Head of caudate nucleus (tissue), 42 donors: ENCODE data around the gene SSU72.
"Not testable (repeated sequence)": the region's sequence is repeated elsewhere in the genome, so short reads cannot be mapped to it uniquely, and the experiment has no call there.

Source experiments
- DNase-seq, 42 donors: peaks; one replicate each; pipeline versions ENCODE4 v3.0.0 to v3.0.0-alpha.2; 2020 to 2021; ENCODE audit warnings: mixed read lengths in 7 of 42
- intact Hi-C: fragments of 100-400 bp; cut with DNase I; formaldehyde crosslinking; loops from one replicate; pipeline ENCODE4 v1.15.0; 2022

Gene SSU72

GRCh38 chr1:1536938-1537546 is 37.6 kb downstream of the SSU72 start:
- DNase-seq, result no peak
- intact Hi-C loops, result no loop called here

GRCh38 chr1:1536019-1536937 is 38.4 kb downstream of the SSU72 start:
- intact Hi-C loops, result no loop called here
- peak; percentile 40 to 90 (median 70) for DNase-seq

DNA sequence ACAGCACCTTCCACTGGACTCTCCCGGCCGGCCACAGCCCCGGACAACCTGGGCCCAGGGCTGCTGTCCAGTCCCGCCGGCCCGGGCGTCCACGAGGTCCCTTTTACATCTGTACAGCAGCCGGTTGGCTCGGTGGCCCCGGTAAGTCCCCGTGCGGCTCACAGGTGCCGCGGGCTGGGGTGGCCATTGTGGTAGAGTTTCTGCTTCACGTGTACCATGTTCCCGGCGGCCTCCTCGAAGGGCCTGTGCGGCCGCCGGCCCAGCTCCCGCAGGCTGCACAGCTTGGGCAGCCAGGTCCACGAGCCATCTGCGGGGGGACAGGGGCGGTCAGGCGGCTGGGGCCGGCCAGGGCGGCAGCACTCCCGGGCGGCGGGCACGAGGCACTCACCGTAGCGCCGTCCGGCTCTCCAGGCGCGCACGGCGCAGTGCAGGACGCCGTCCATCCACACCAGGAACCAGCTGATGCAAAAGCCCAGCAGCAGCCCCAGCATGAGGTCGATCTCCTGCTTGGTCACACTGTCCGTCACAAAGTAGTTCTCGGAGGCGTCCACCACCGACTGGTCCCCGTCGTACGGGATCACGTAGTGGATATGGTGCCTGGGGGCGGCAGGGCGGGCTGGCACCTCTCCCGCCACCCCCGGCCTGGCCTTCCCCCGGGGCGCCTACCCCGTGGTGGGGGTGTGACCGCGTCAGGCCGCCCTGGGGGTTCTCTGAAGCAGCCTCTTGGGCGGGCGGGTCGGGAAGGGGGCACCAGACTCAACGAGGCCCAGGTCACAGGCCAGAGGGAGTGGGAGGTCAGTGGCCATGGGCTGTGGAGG is 39.3 kb downstream of the SSU72 start:
- DNase-seq, result no peak
- intact Hi-C loops, result no loop called here

GRCh38 chr1:1534401-1535154 is 40.1 kb downstream of the SSU72 start:
- DNase-seq, result no peak
- intact Hi-C loops, result no loop called here

DNA sequence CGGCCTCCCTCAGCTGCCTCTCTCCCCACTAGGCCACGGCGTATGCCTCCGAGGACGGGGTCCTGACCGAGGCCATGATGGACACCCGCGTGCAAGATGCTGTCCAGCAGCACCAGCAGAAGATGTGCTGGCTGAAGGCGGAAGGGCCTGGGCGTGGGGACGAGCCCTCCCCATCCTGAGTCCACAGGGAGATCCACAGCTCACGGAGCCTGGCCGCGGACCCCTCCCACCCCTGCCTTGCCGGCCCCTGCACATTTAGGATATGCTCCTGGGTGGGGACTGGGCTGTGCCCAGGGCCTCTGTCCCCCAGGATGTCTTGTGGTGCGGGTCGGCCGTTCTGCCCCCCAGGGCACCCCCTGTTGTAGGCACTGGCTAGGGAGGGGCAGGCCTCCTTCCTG is 40.8 kb downstream of the SSU72 start:
- DNase-seq, intact Hi-C loops: not testable (repeated sequence)

GRCh38 chr1:1533176-1533893 is 41.3 kb downstream of the SSU72 start:
- intact Hi-C loops, DNase-seq: not testable (repeated sequence)

- intact Hi-C loops, result no loop called here
Measured at GRCh38 chr1:1531947-1532346, 42.7 kb downstream of the SSU72 start.

DNA sequence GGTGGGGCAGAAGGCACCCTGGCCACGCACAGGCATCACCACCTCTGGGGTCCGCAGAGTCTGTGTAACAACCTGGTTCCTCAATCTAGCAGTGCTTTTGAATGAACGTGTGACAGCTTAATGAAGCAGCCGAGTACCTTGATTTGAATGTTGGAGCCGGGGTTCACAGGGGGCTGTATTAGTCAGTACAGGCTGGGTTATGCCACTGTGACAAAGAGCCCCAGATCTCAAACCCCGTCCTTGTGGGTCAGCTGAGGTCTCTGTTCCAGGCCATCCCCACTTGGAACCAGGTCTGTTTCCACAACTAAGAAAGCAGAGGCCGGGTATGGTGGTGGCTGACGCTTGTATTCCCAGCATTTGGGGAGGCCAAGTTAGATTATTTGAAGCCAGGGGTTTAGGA is 44.7 kb downstream of the SSU72 start:
- DNase-seq, result no peak
- intact Hi-C loops, result no loop called here

More at GRCh38 chr1:1531947-1532346, 42.7 kb downstream of the SSU72 start:
- DNase-seq, result no peak

GRCh38 chr1:1529321-1529720 is 45.3 kb downstream of the SSU72 start:
- intact Hi-C loops, result no loop called here
- no peak for DNase-seq

- intact Hi-C loops, result no loop called here
- DNase-seq, result no peak
Measured at GRCh38 chr1:1528301-1529267, 46.1 kb downstream of the SSU72 start.

DNA sequence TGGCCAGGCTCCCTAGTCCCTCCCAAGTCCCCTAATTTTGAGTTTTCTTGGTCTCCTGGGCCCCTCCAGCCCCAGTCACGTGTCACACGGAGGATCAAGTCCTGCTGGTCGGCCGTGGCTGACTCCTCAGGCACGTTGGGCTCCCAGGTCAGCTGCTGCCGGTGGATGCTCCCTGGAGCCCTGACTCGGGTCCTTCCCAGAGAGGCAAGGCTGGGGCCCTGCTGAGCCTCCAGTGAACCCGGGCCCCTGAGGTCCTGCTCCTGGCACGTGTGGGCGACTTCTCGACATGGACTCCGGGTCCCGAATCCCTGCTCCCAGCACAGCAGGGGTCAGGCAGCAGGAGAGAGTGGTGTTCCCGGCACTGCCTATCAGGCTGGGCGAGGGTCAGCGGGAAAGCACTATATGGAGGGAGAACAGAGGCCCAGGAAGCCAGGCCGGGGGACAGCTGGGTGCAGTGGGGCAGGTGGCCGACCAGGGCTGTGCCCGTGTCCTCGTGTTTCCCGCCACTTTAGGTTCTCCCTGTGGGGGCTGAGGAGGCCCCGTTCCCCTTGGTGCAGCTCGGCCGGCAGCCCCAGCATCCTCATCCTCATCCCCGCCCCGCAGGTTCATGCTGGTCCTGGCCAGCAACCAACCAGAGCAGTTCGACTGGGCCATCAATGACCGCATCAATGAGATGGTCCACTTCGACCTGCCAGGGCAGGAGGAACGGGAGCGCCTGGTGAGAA is 47.4 kb downstream of the SSU72 start:
- intact Hi-C loops, result no loop called here
- DNase-seq, result no peak

- DNase-seq, result not testable (repeated sequence)
Measured at GRCh38 chr1:1526476-1526875, 48.2 kb downstream of the SSU72 start.

DNA sequence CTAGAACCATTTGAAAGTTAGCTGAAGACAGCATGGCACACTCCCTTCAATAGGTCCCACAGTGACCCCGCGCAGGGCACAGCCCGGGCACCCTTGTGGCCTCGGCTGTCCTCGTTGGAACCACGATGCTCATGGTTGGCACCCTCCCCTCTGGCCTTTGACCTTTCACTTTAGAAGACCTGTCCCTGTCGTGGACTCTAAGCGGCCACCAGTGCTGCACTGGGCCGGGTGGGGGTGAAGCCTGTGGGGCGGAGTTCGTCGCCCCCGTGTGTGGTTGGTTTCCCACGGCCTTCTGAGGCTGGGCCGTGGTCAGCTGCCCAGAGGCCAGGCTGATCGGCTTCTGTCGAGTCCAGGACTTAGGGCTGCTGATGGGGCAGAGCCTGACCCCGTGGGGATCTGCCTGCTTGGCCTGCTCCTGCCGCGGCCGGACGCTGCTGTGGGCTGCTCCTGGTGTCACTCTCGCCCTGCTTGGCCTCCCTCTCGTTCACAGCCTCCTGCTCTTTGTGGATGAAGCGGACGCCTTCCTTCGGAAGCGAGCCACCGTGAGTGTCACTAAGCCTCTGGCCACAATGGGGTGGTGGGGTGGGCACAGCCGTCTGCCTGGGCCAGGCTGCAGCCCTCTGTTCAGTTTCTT is 49.8 kb downstream of the SSU72 start:
- intact Hi-C loops, result not testable (repeated sequence)

More at GRCh38 chr1:1526476-1526875, 48.2 kb downstream of the SSU72 start:
- intact Hi-C loops, result not testable (repeated sequence)

GRCh38 chr1:1523651-1524050 is 51.0 kb downstream of the SSU72 start:
- intact Hi-C loops, result not testable (repeated sequence)
- DNase-seq, result peak in 22 of 42 donors; percentile 18 to 71 (median 52)

More for the DNA sequence above, 49.8 kb downstream of the SSU72 start:
- not testable (repeated sequence) for DNase-seq

GRCh38 chr1:1523226-1523625 is 51.4 kb downstream of the SSU72 start:
- intact Hi-C loops, result not testable (repeated sequence)

GRCh38 chr1:1522536-1522935 is 52.1 kb downstream of the SSU72 start:
- intact Hi-C loops, DNase-seq: not testable (repeated sequence)

More at GRCh38 chr1:1523226-1523625, 51.4 kb downstream of the SSU72 start:
- DNase-seq, result not testable (repeated sequence)
